Endothelial cell (in vitro differentiated cells): Measurements from ENCODE around the gene TKT. TPM values are rescaled to one million over a fixed set of nuclear protein-coding genes. Genes with fewer than 3 reads are reported as not detected.
"Not testable (repeated sequence)": the region's sequence is repeated elsewhere in the genome, so short reads cannot be mapped to it uniquely, and the experiment has no call there.

Source experiments
- DNase-seq: peaks from one replicate; pipeline ENCODE4 v3.0.0; 2021; ENCODE audit warnings: low spot score
- H3K27ac Mint-ChIP-seq: one replicate; pipeline ENCODE4 v1.8.0; 2021; ENCODE audit warnings: mixed read lengths, inconsistent platforms; ENCODE audit not compliant: unreplicated experiment
- H3K27me3 Mint-ChIP-seq: one replicate; pipeline ENCODE4 v1.8.0; 2021; ENCODE audit warnings: mild to moderate bottlenecking, moderate library complexity, mixed read lengths, inconsistent platforms; ENCODE audit not compliant: unreplicated experiment
- H3K36me3 Mint-ChIP-seq: one replicate; pipeline ENCODE4 v1.8.0; 2021; ENCODE audit warnings: mild to moderate bottlenecking, low read depth, mixed read lengths, inconsistent platforms; ENCODE audit not compliant: unreplicated experiment
- H3K4me1 Mint-ChIP-seq: one replicate; pipeline ENCODE4 v1.8.0; 2021; ENCODE audit warnings: mild to moderate bottlenecking, mixed read lengths, inconsistent platforms; ENCODE audit not compliant: unreplicated experiment
- H3K4me3 Mint-ChIP-seq: one replicate; pipeline ENCODE4 v1.8.0; 2021; ENCODE audit warnings: mild to moderate bottlenecking, mixed read lengths, inconsistent platforms; ENCODE audit not compliant: unreplicated experiment
- H3K9me3 Mint-ChIP-seq: one replicate; pipeline ENCODE4 v1.8.0; 2021; ENCODE audit warnings: mixed read lengths, inconsistent platforms; ENCODE audit not compliant: unreplicated experiment
- CTCF ChIP-seq: fragments of 200-600 bp; sonication (generic); IDR thresholded peaks from one replicate; pipeline ENCODE4 v1.5.0; 2021; ENCODE audit warnings: antibody characterized with exemption; ENCODE audit not compliant: unreplicated experiment
- long read RNA-seq: library from polyadenylated mRNA; unstranded; transcript quantifications from one replicate; pipeline ENCODE4 v2.0.0, GENCODE V29; 2020; ENCODE audit not compliant: unreplicated experiment
- total RNA-seq: library from RNA; stranded (reverse); fragmentation: NEBNext Ultra II Directional; extraction: Animal tissue kit (Norgen Biotek cat#: 25700); gene quantifications from one replicate; pipeline ENCODE4 v1.2.1, GENCODE V29; 2021; ENCODE audit not compliant: unreplicated experiment

Gene TKT
- total RNA-seq: 305 TPM
- long read RNA-seq, transcript TKT-208 (14 exons, 3,010 nt): major isoform, 408 of 448 reads
- long read RNA-seq, partial matches to known transcripts: 13 of 448 reads
- long read RNA-seq, other reads (novel, unspliced or antisense): 21 of 448 reads

- peaks cover 10% of the 10 kb centered on the region for H3K27me3 Mint-ChIP-seq
- peaks cover 3% of the 10 kb centered on the region for H3K36me3 Mint-ChIP-seq
- peak within 1 kb of the TSS; percentile 94 for H3K4me3 Mint-ChIP-seq
- H3K9me3 Mint-ChIP-seq: no peaks in the 10 kb centered on the region
- TF ChIP-seq CTCF: no peak
- H3K4me1 Mint-ChIP-seq: peaks cover 36% of the 10 kb centered on the region
- H3K27ac Mint-ChIP-seq: peak within 1 kb of the TSS; percentile 77
- peak; percentile 78 for DNase-seq
Measured at GRCh38 chr3:53255775-53256703, at the start of gene TKT. Gene TKT, minus strand, starts transcription at chr3:53256022. Its CDS starts 80 bp downstream, at chr3:53255942.

GRCh38 chr3:53303957-53304356 is 48.1 kb upstream of the TKT start:
- Mint-ChIP-seq H3K9me3 (no peaks in the 10 kb centered on the region), H3K27me3 (peaks cover 2% of the 10 kb centered on the region), H3K4me3 (peak overlapping the region; percentile 31), H3K27ac (peak overlapping the region; percentile 30), H3K4me1 (no peaks in the 10 kb centered on the region), H3K36me3 (peaks cover 13% of the 10 kb centered on the region)
- DNase-seq: no peak
- TF ChIP-seq CTCF: no peak

- no peak for DNase-seq
- H3K27ac Mint-ChIP-seq: no peak overlapping the region
- H3K9me3 Mint-ChIP-seq: no peaks in the 10 kb centered on the region
- H3K36me3 Mint-ChIP-seq: peaks cover 13% of the 10 kb centered on the region
- peaks cover 2% of the 10 kb centered on the region for H3K27me3 Mint-ChIP-seq
- H3K4me3 Mint-ChIP-seq: peak overlapping the region; percentile 31
- H3K4me1 Mint-ChIP-seq: no peaks in the 10 kb centered on the region
- TF ChIP-seq CTCF: no peak
Measured at GRCh38 chr3:53303549-53303948, 47.7 kb upstream of the TKT start.

- no peaks in the 10 kb centered on the region for H3K9me3 Mint-ChIP-seq
- no peak for TF ChIP-seq CTCF
- peaks cover 11% of the 10 kb centered on the region for H3K36me3 Mint-ChIP-seq
- no peak overlapping the region for H3K4me3 Mint-ChIP-seq
- H3K4me1 Mint-ChIP-seq: no peaks in the 10 kb centered on the region
- no peak for DNase-seq
- peaks cover 2% of the 10 kb centered on the region for H3K27me3 Mint-ChIP-seq
- no peak overlapping the region for H3K27ac Mint-ChIP-seq
Measured at GRCh38 chr3:53300826-53301225, 45.0 kb upstream of the TKT start.

- peak; percentile 82 for TF ChIP-seq CTCF
- H3K27me3 Mint-ChIP-seq, H3K9me3 Mint-ChIP-seq, DNase-seq, H3K4me1 Mint-ChIP-seq, H3K36me3 Mint-ChIP-seq, H3K4me3 Mint-ChIP-seq, H3K27ac Mint-ChIP-seq: not testable (repeated sequence)
Measured at GRCh38 chr3:53299611-53300023, 43.8 kb upstream of the TKT start.
